GM12878 (cell line): Measurements from ENCODE around the gene BUD23. TPM values are rescaled to one million over a fixed set of nuclear protein-coding genes. Genes with fewer than 3 reads are reported as not detected.
A peak's percentile ranks its signal among the peaks of the same experiment; 100 is the strongest.

Experiments
- ATAC-seq: fragments of 200-7000 bp; cut with Tn5 transposase; 3 replicates; pipeline ENCODE4 v1.9.1; 2020; ENCODE audit warnings: mild to moderate bottlenecking, moderate library complexity
- BruUV-seq: library from RNA; stranded (reverse); fragments of 400-500 nt; replicated peaks from 2 replicates; lab custom pipeline; 2021; lab: Mats Ljungman, UMichigan
- CTCF ChIA-PET: fragments of 300-600 bp; sonication (Branson Sonifier 250); formaldehyde crosslinking; extraction: SDS; loops from one replicate; lab custom pipeline; 2021; ENCODE audit warnings: inconsistent platforms; lab: Yijun Ruan, JAX
- POLR2A ChIA-PET: fragments of 350-600 bp; formaldehyde crosslinking; extraction: SDS; loops from one replicate; lab custom pipeline; 2021; ENCODE audit warnings: inconsistent platforms; lab: Charles Lee
- RAD21 ChIA-PET: fragments of 300-600 bp; sonication (Branson Sonifier 250); formaldehyde crosslinking; loops from one replicate; lab custom pipeline; 2023; ENCODE audit warnings: antibody characterized with exemption; ENCODE audit not compliant: unreplicated experiment; lab: Charles Lee
- SMC1A ChIA-PET: fragments of 300-600 bp; sonication (Branson Sonifier 250); formaldehyde crosslinking; loops from one replicate; lab custom pipeline; 2023; ENCODE audit not compliant: unreplicated experiment, uncharacterized antibody; lab: Charles Lee
- DNase-seq: peaks from one replicate; pipeline ENCODE4 v3.0.0-alpha.2; 2011; ENCODE audit warnings: low read depth, low spot score
- FAIRE-seq: peaks from 3 replicates; lab custom pipeline; 2011; peaks lifted over from hg19 to GRCh38; lab: Jason Lieb, UNC
- H2AFZ ChIP-seq: 2 replicates; pipeline ENCODE4 v1.6.0; 2011; ENCODE audit warnings: low read depth, low read length, control low read depth; ENCODE audit not compliant: control insufficient read depth
- H3K27ac ChIP-seq: 2 replicates; pipeline ENCODE4 v1.5.1; 2011; ENCODE audit warnings: control low read depth; ENCODE audit not compliant: control insufficient read depth, insufficient read depth
- H3K27me3 ChIP-seq, 2 experiments: replicated peaks in 1 of 2; 2 replicates each; pipeline versions ENCODE4 v1.6.0 to v1.6.1; 2011; ENCODE audit warnings: low read length in 1 of 2; ENCODE audit not compliant: control insufficient read depth in 2 of 2, insufficient read depth in 2 of 2
- H3K36me3 ChIP-seq, 2 experiments: 2 replicates each; pipeline ENCODE4 v1.5.1; 2011; ENCODE audit warnings: low read length in 1 of 2; ENCODE audit not compliant: control insufficient read depth in 2 of 2, insufficient read depth in 2 of 2
- H3K4me1 ChIP-seq: 2 replicates; pipeline ENCODE4 v1.6.1; 2011; ENCODE audit warnings: mild to moderate bottlenecking, low read length, moderate library complexity, mixed read lengths; ENCODE audit not compliant: control insufficient read depth, insufficient read depth
- H3K4me2 ChIP-seq: 2 replicates; pipeline ENCODE4 v1.6.0; 2011; ENCODE audit warnings: control low read depth; ENCODE audit not compliant: control insufficient read depth, insufficient read depth
- H3K4me3 ChIP-seq: fragments of 200-600 bp; sonication (generic); 2 replicates; pipeline ENCODE4 v1.5.1; 2016
- H3K79me2 ChIP-seq: 2 replicates; pipeline ENCODE4 v1.6.0; 2011; ENCODE audit warnings: low read length; ENCODE audit not compliant: control insufficient read depth, insufficient read depth
- H3K9ac ChIP-seq: 2 replicates; pipeline ENCODE4 v1.8.0; 2011; ENCODE audit warnings: low read length, control low read depth, mixed read lengths; ENCODE audit not compliant: control insufficient read depth, insufficient read depth
- H3K9me3 ChIP-seq: replicated peaks from 3 replicates; pipeline ENCODE4 v1.5.1; 2011; ENCODE audit warnings: mild to moderate bottlenecking, low read length; ENCODE audit not compliant: control insufficient read depth, insufficient read depth
- H4K20me1 ChIP-seq: 2 replicates; pipeline ENCODE4 v1.6.0; 2011; ENCODE audit not compliant: control insufficient read depth, insufficient read depth
- CBX5 ChIP-seq: sonication (generic); IDR thresholded peaks from 2 replicates; pipeline ENCODE4 v1.6.1; 2016; ENCODE audit warnings: low read depth, moderate library complexity, mild to moderate bottlenecking, inconsistent platforms
- CREB1 ChIP-seq: IDR thresholded peaks from 2 replicates; pipeline ENCODE4 v1.6.1; 2012; ENCODE audit warnings: low read depth, mild to moderate bottlenecking, inconsistent platforms
- HDAC2 ChIP-seq: fragments of 200-600 bp; sonication (generic); IDR thresholded peaks from 2 replicates; pipeline ENCODE4 v1.6.1; 2017
- IKZF1 ChIP-seq: fragments of 450-650 bp; conservative IDR thresholded peaks from 2 replicates; pipeline ENCODE4 v1.6.1; 2017; ENCODE audit warnings: antibody characterized with exemption, mild to moderate bottlenecking
- IRF4 ChIP-seq: IDR thresholded peaks from 2 replicates; pipeline ENCODE4 v1.6.1; 2011; ENCODE audit warnings: low read depth, low read length
- KLF5 ChIP-seq: fragments of 450-650 bp; IDR thresholded peaks from 2 replicates; pipeline ENCODE4 v1.6.1; 2014; ENCODE audit warnings: mild to moderate bottlenecking; ENCODE audit not compliant: partially characterized antibody
- NBN ChIP-seq: fragments of 450-650 bp; IDR thresholded peaks from 2 replicates; pipeline ENCODE4 v1.6.1; 2016
- STAT1 ChIP-seq: fragments of 450-650 bp; conservative IDR thresholded peaks from 2 replicates; pipeline ENCODE4 v1.6.1; 2014; ENCODE audit warnings: antibody characterized with exemption, mild to moderate bottlenecking
- SUZ12 ChIP-seq: fragments of 200-600 bp; sonication (generic); IDR thresholded peaks from one replicate; pipeline ENCODE4 v1.6.1; 2018; ENCODE audit warnings: antibody characterized with exemption, mild to moderate bottlenecking; ENCODE audit not compliant: unreplicated experiment
- TCF12 ChIP-seq: IDR thresholded peaks from 2 replicates; pipeline ENCODE4 v1.6.1; 2011; ENCODE audit warnings: low read depth, mild to moderate bottlenecking, low read length
- WGBS: methylation state at CpG from one replicate; pipeline ENCODE4 v1.1.6; 2016; ENCODE audit warnings: low lambda C conversion rate; ENCODE audit not compliant: insufficient replicate concordance, insufficient coverage; ENCODE audit errors: missing lambda C conversion rate; 5-methylcytosine and 5-hydroxymethylcytosine counted together
- in situ Hi-C: fragments of 300-500 bp; cut with MboI; formaldehyde crosslinking; loops from 9 replicates; pipeline ENCODE4 v1.14.3; 2018; ENCODE audit warnings: mixed read lengths
- intact Hi-C: fragments of 100-400 bp; cut with micrococcal nuclease; formaldehyde crosslinking; loops from one replicate; pipeline ENCODE4 v1.14.2; 2022; ENCODE audit not compliant: unreplicated experiment
- polyA plus RNA-seq, 11 experiments: library from polyadenylated mRNA; depleted of rRNA in 4 of 11; unstranded in 6 of 11; stranded (reverse) in 5 of 11; fragments of >200 nt; fragmentation: Nextera tagmentation in 4 of 11; fragmentation: Illumina TruSeq in 1 of 11; extraction: Ambion mirVana in 4 of 11; extraction: Trizol in 1 of 11; gene quantifications; 1 replicate in 1 of 11; 2 replicates in 10 of 11; pipeline versions ENCODE4 v1.2.1 to v1.2.3, GENCODE V29; 2011 to 2016; ENCODE audit warnings: inconsistent platforms in 2 of 11, missing spikeins in 2 of 11, low read depth in 1 of 11
- total RNA-seq, 4 experiments: library from RNA; depleted of rRNA in 3 of 4; stranded (reverse); fragments of >200 nt in 3 of 4; fragmentation: Illumina TruSeq in 1 of 4; extraction: Trizol in 1 of 4; gene quantifications; 2 replicates each; pipeline versions ENCODE4 v1.2.1 to v1.2.3, GENCODE V29; 2013 to 2021
- TF ChIP-seq, protein P1 (sequence below): IDR thresholded peaks from 2 replicates; pipeline ENCODE4 v1.6.1; 2011; ENCODE audit warnings: borderline replicate concordance, low read depth, mild to moderate bottlenecking, moderate library complexity, low read length; ENCODE audit not compliant: insufficient read depth, poor library complexity, severe bottlenecking
- TF ChIP-seq, protein P2 (sequence below): IDR thresholded peaks from 2 replicates; pipeline ENCODE4 v1.6.1; 2012; ENCODE audit warnings: low read depth, low read length, improper control_type of control experiment

The BUD23 gene
- total and polyA plus RNA-seq, 10 of the 15 experiments (the other 5 are each of a cell fraction or from before 2014, with no cell fraction given): 36.4 to 138 (median 99.5) TPM

DNA sequence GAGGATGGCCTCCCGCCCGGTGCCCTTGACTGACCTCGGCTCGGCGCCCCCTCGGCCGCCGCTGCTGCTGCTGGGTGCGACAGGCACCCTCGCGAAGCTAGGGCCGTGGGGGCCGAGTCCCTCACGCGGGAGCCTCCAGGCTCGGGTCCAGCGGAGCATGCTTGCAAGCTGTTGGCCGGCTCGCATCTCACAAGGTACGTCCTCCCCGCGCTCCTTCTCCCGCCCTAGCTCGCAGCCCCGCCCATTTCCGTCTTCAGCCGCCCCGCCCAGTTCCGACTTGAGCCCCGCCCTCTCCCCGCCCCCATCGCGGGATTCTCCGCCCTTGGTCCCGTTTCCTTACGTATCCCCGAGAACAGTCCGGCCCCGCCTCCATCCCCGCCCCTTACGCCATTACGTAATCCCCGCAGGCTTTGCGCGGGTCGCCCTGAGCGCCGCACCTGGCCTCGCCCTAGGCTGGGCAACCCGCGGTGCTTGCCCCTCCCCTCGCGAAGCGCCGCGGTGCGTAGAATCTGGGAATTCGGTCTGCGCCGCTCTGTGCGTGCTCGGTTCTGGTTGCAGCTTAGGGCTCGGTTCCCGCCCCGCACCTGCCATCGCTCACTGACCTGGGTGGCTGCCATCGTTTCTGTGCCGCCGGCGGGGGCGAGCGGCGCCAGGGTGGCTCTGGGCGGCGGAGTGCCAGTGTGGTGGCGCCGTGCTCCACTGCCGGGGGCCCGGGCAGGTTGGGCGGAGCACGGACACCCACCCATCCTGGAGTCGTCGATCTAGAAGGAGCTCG is 55.4 kb downstream of the BUD23 start, which contains the start of gene ABHD11 (continued):
- TF ChIP-seq CREB1: peak; percentile 78; the same call in 1 of the 2 replicates
- TF ChIP-seq TCF12: peak; percentile 63; the same call in 1 of the 2 replicates
- TF ChIP-seq KLF5: no peak
- TF ChIP-seq STAT1: no peak
- TF ChIP-seq, protein P1, sequence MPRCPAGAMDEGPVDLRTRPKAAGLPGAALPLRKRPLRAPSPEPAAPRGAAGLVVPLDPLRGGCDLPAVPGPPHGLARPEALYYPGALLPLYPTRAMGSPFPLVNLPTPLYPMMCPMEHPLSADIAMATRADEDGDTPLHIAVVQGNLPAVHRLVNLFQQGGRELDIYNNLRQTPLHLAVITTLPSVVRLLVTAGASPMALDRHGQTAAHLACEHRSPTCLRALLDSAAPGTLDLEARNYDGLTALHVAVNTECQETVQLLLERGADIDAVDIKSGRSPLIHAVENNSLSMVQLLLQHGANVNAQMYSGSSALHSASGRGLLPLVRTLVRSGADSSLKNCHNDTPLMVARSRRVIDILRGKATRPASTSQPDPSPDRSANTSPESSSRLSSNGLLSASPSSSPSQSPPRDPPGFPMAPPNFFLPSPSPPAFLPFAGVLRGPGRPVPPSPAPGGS: peak; percentile 19
- no peak for TF ChIP-seq HDAC2

DNA sequence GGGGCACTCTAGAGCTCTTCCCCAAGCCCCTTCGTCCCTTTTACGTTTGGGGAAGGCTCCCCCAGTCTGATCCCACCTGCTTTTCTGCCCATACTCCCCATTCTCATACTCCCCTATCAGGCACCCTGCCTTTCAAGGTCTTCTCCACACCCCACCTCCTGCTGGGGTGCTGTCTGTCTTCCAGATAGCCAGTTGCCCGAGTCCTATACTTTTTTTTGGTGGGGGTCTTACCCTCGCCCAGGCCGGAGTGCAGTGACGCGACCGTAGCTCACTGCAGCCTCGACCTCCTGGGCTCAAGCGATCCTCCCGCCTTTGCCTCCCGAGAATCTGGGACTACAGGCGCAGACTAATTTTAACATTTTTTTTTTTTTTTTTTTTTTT is 56.0 kb downstream of the BUD23 start:
- intact Hi-C loops: loop anchor here (10.0 kb wide), 1 partner anchor 215 kb away; the partner anchor contains the start of gene BAZ1B
- peak overlapping the region; percentile 95 for H2AFZ ChIP-seq
- WGBS: 65% methylated on average over 12 of the region's 13 CpGs
- POLR2A ChIA-PET: interaction anchor here (1.1 kb wide), 2 partner anchors 214 to 217 kb away, joined by 3 to 4 read pairs; partner anchors contain the start of gene BAZ1B
- in situ Hi-C loops: no loop called here
- FAIRE-seq: no peak
- no peaks in the 10 kb centered on the region for H3K27me3 ChIP-seq
- H3K9ac ChIP-seq: peak overlapping the region; percentile 65
- RAD21 ChIA-PET: interaction anchor here (0.6 to 2.0 kb wide), 6 partner anchors 10 to 218 kb away, joined by 3 to 6 read pairs (median 4); partner anchors contain the start of gene TBL2
- no peaks in the 10 kb centered on the region; the same call in 1 of the 2 replicates for H3K79me2 ChIP-seq
- H3K27ac ChIP-seq: peak overlapping the region; percentile 56; the same call in 1 of the 2 replicates
- H3K4me2 ChIP-seq: peak overlapping the region; percentile 89
- TF ChIP-seq TCF12: no peak
- TF ChIP-seq IKZF1: no peak
- TF ChIP-seq, protein P2, sequence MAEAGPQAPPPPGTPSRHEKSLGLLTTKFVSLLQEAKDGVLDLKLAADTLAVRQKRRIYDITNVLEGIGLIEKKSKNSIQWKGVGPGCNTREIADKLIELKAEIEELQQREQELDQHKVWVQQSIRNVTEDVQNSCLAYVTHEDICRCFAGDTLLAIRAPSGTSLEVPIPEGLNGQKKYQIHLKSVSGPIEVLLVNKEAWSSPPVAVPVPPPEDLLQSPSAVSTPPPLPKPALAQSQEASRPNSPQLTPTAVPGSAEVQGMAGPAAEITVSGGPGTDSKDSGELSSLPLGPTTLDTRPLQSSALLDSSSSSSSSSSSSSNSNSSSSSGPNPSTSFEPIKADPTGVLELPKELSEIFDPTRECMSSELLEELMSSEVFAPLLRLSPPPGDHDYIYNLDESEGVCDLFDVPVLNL: no peak
- no peak for TF ChIP-seq CBX5
- TF ChIP-seq SUZ12: no peak
- TF ChIP-seq NBN: no peak
- no peak for TF ChIP-seq IRF4
- TF ChIP-seq, all 136 proteins: peak for 0
- ChIA-PET SMC1A (interaction anchor here (0.6 to 1.0 kb wide), 3 partner anchors 103 to 837 kb away, joined by 3 read pairs; partner anchors contain the start of gene METTL27), CTCF (interaction anchor here (1.0 to 1.5 kb wide), 2 partner anchors 14 to 57 kb away, joined by 3 to 4 read pairs; no protein-coding TSS in a partner anchor)
- Histone ChIP-seq H3K4me3 (peak overlapping the region; percentile 80), H3K36me3 (peaks cover 0 to 8% of the 10 kb centered on the region in 2 experiments; a peak in 3 of 4 replicates), H3K4me1 (no peaks in the 10 kb centered on the region; the same call in 1 of the 2 replicates), H4K20me1 (no peaks in the 10 kb centered on the region), H3K9me3 (no peaks in the 10 kb centered on the region)
- ATAC-seq (peak; percentile 3; the same call in 1 of the 3 replicates), DNase-seq (no peak)
- TSS peak; percentile 80 for BruUV-seq
